HG03280 (cell line): Measurements from ENCODE around the gene CDH23.

Source experiments
- ATAC-seq: cut with Tn5 transposase; IDR thresholded peaks from one replicate; pipeline ENCODE4 v1.9.1; 2021; ENCODE audit warnings: mild to moderate bottlenecking, moderate library complexity; ENCODE audit not compliant: unreplicated experiment

Gene CDH23

GRCh38 chr10:71463111-71463510, 66.4 kb downstream of the CDH23 start:
- no peak for ATAC-seq

- ATAC-seq = no peak
Observed at GRCh38 chr10:71465551-71466252, 69.0 kb downstream of the CDH23 start.

- ATAC-seq = no peak
Observed at GRCh38 chr10:71466330-71466729, 69.6 kb downstream of the CDH23 start.

GRCh38 chr10:71467161-71467560, 70.4 kb downstream of the CDH23 start:
- no peak for ATAC-seq

GRCh38 chr10:71467569-71468362, 71.0 kb downstream of the CDH23 start:
- no peak for ATAC-seq

GRCh38 chr10:71468363-71469094, 71.8 kb downstream of the CDH23 start:
- ATAC-seq = no peak

- no peak for ATAC-seq
Observed at GRCh38 chr10:71471006-71471405, 74.3 kb downstream of the CDH23 start.

GRCh38 chr10:71471957-71472365, 75.2 kb downstream of the CDH23 start:
- no peak for ATAC-seq

GRCh38 chr10:71472466-71472865, 75.7 kb downstream of the CDH23 start:
- no peak for ATAC-seq

GRCh38 chr10:71472912-71473311, 76.2 kb downstream of the CDH23 start:
- ATAC-seq = no peak

GRCh38 chr10:71473671-71474599, 77.2 kb downstream of the CDH23 start:
- ATAC-seq = no peak

GRCh38 chr10:71474702-71475242, 78.1 kb downstream of the CDH23 start:
- ATAC-seq = no peak

GRCh38 chr10:71475243-71475871, 78.6 kb downstream of the CDH23 start:
- ATAC-seq = no peak

- ATAC-seq = no peak
Observed at GRCh38 chr10:71476228-71477011, 79.7 kb downstream of the CDH23 start.

- ATAC-seq = no peak
Observed at GRCh38 chr10:71478173-71478572, 81.5 kb downstream of the CDH23 start.

GRCh38 chr10:71478813-71479365, 82.2 kb downstream of the CDH23 start:
- no peak for ATAC-seq

GRCh38 chr10:71479831-71480230, 83.1 kb downstream of the CDH23 start:
- no peak for ATAC-seq

GRCh38 chr10:71480662-71481061, 83.9 kb downstream of the CDH23 start:
- no peak for ATAC-seq
